DMS79 (cell line): Measurements from ENCODE around the gene TESMIN.

Experiments
- DNase-seq: peaks from one replicate; lab custom pipeline; 2025; lab: John Stamatoyannopoulos, UW

TESMIN gene

GRCh38 chr11:68659158-68659921, 92.0 kb downstream of the TESMIN start:
- DNase-seq, result peak; percentile 98

GRCh38 chr11:68658661-68659060, 92.7 kb downstream of the TESMIN start:
- no peak for DNase-seq

GRCh38 chr11:68658097-68658496, 93.2 kb downstream of the TESMIN start:
- DNase-seq, result no peak
